DMS153 (cell line): ENCODE measurements around the gene CMTR1.
"Not testable (repeated sequence)": the region's sequence is repeated elsewhere in the genome, so short reads cannot be mapped to it uniquely, and the experiment has no call there.

Source experiments
- DNase-seq: peaks from one replicate; lab custom pipeline; 2025; lab: John Stamatoyannopoulos, UW

The CMTR1 gene

DNA sequence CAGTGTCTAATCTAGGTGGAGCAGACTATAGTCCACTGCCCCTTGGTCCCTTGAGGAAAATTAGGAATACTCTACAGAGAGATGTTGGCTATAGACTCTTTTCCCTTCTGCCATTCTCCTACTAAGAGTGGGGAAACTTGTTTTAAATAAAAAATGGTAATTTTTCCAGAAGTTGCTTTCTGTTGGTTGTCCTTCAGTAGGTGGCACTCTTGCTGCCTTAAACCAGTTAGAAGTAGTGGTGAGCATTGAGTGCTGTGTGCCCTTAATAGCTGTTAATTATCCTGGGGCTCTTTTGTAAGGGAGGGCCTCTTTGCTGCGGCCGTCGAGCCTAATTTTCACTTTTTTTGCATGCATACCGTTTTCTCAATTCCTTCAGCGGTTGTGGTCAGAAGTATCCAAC lies 2.8 kb downstream of the CMTR1 start:
- DNase-seq = no peak

DNA sequence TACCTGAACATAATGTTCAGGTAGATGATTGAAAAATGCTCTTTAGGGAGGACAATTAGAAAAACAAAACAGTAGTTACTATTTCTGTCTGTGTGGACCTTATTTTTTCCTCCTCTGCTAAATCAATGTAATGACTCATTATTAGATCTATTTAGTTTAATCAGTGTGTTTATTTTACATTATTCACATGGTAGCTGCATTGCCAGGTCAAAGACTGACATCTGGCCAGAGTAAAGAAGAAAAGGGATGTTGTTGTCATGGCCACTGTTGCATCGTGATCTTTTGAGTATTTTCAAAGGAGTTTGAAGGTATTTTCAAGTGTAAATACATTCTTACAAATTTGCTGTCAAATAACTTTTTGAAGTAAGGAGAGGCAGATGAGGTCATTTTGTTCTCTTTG lies 5.9 kb downstream of the CMTR1 start:
- no peak for DNase-seq

- DNase-seq = no peak
Observed at GRCh38 chr6:37441651-37442050, 8.6 kb downstream of the CMTR1 start.

- no peak for DNase-seq
Observed at GRCh38 chr6:37442416-37443215, 9.6 kb downstream of the CMTR1 start.

- DNase-seq = not testable (repeated sequence)
Observed at GRCh38 chr6:37443216-37443542, 10.2 kb downstream of the CMTR1 start.

DNA sequence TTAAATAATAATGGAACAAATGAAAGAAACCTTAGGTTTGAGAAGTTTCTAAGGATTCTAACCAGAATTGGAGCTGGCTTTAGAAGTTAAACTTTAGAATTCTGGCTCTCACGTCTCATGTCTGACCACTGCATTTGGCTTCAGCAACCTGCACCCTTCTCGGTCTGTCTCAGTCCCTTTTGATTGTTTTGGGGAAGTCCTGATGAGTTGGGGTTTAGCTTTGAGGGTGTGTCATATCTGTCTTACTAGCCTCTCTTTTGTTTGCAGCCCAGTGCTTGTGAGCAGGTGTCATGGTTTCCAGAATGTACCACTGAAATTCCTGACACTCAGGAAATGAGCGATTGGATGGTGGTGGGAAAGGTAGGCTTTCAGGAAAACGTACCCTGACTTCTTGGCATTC lies 17.0 kb downstream of the CMTR1 start:
- no peak for DNase-seq

DNA sequence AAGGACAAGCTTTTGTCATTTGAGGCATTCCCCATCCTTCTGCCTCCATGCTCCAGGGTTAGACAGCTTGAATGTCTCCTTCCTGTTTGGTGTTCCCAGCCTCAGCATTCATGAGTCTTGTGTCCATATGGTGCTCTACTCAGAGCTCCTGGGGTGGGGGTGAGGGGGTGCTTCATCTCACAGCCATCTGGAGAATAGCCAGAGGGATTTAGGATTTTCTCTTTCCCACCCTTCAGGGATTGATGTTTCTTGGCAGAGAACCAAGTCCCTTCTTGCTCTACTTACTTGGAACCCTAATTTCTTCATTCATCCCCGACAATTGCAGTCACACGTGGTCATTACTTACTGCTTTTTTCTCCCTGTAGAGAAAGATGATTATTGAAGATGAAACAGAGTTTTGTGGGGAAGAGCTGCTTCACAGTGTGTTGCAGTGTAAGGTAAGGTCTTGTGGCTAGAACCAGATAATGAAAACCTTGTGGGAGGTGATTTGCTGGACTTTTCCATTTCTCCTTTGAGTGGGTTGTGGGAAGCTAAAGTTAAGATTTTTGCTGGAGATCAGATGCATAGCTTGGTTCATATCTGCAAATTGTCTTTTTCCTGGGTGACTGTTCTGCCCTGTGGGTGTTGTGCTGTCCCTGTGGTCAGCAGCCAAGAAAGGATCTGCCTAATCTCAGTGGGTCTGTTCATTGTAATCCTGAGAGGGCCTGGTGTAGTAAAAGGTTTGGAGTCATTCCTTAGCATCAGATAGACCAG lies 18.6 kb downstream of the CMTR1 start:
- no peak for DNase-seq

GRCh38 chr6:37452522-37452921 lies 19.5 kb downstream of the CMTR1 start:
- DNase-seq = no peak

DNA sequence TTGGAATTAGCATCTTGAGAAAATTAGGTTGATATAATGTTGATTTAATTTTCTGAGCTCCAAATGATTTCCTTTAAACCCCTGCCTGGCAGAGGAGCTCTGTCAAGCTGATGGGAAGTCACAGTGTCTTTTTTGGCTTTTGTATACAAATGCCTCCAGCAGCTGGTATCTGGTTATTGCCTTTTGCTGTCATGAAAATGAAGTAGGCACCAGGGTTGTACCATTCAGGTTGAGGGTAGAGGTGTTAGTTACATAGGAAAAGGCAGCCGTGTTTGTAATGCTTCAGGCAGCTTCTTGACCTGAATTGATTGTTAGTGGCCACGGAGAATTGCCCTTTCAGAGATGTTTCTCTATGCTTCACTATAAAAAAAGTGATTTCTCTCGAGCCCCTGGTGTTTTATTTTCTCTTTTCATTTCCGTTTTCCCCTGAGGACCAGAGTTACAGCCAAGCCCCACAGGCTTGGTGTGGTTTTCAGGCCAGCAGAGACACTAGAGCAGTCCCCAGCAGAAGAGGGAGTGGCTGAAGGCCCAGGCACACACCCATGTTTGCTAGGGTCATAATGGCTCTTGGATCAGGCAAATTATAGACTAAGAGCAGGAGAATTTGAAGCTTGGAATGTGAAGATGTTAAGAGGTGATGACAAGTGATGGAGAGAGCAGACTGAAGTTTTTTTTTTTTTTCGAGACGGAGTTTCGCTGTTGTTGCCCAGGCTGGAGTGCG lies 21.6 kb downstream of the CMTR1 start:
- DNase-seq = no peak

GRCh38 chr6:37456126-37456525 lies 23.1 kb downstream of the CMTR1 start:
- no peak for DNase-seq

- DNase-seq = no peak
Observed at GRCh38 chr6:37456816-37457560, 24.0 kb downstream of the CMTR1 start.

DNA sequence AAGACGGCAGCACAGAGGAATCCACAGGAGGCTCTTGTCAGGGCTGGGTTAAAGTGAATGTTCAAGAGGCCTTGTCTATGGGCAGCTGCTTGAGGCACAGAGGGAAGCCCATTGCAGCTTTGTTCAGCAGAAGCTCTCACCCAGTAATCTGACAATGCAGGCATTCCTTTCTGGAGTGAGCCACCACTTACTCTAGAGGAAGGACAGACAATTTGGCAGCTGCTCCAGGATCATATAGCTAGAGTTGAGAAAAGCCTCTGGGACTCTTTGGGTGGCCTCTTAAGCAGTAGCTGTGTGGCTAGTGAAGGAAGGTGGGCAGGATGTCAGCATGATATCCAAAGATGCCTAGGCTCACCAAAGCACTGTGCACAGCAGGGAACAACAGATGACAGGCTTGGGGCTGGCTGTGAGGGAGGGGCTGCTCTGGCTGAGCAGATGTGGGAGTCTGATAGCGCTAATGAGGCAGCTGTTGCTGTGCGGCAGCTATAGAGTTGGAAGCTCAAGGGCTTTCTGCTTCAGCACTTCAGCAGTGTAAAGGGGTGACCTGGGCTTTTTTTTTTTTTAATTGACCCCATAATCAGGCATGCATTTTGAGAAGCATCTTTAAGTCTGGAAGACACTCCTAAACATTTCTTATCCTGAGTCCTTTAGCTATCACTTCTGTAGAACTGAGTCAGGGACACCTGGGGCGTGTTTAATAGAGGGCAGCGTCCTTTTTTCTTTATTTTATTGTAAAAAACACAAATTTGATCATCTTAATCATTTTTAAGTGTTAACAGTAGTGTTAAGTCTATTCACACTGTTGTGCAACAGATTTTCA lies 27.2 kb downstream of the CMTR1 start:
- DNase-seq = no peak

DNA sequence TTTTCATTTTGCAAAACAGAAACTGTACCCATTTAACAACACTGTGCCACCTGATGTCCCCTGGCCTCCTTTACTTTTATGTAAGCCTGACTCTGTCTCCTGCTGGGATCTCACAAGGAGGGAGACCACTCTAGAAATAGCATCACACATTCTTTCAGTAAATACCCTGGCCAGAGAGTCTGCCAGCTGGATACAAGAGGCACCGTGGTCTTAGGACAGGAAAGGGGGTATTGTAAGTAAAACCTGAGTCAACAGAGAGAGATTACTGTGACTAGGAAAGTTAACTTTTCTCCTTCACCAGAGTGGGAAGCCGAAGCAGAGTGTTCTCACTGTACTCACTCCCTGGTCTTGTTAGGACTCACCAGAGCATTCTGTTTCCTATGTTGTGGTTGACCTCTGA lies 27.8 kb downstream of the CMTR1 start:
- no peak for DNase-seq

- DNase-seq = no peak
Observed at GRCh38 chr6:37463110-37463509, 30.1 kb downstream of the CMTR1 start.

DNA sequence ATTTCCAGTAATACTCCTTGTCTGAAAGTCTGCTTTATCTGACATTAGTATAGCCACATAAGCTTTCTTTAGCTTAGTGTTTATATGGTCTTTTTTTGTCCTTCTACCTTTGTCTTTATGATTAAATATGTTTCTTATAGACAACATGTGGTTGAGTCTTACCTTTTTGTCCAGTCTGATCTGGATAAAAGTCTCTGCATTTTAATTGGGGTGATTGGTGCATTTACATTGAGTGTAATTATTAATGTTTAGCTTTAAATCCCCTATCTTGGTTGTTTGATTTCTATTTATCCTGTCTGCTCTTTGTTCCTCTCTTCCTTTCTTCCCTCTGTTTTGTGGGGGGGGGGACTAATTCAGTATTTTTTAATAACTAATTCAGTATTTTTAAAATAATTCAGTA lies 34.7 kb downstream of the CMTR1 start:
- no peak for DNase-seq

GRCh38 chr6:37473364-37474095 lies 40.5 kb downstream of the CMTR1 start:
- DNase-seq = no peak

GRCh38 chr6:37474316-37474715 lies 41.3 kb downstream of the CMTR1 start:
- DNase-seq = no peak

DNA sequence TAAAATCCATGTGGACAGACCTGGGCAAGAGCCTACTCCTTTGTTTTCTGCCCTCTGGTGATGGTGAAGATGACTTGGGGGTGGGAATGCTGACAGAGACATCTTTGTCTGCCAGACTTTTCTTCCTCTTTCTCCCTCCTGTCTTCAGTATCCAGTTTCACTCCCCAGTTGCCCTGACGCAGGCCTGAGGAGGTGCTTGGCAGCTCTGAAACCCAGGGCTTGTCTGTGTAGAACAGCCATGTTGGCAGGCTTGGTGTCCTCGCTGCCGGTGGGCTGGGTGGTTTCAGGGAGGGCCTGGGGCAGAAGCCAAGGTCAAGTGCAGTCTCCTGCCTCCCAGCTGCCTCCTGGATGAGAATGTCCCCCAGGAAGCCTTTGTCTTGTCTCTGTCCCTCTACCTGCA lies 44.2 kb downstream of the CMTR1 start:
- no peak for DNase-seq

- no peak for DNase-seq
Observed at GRCh38 chr6:37477656-37478435, 44.8 kb downstream of the CMTR1 start.

DNA sequence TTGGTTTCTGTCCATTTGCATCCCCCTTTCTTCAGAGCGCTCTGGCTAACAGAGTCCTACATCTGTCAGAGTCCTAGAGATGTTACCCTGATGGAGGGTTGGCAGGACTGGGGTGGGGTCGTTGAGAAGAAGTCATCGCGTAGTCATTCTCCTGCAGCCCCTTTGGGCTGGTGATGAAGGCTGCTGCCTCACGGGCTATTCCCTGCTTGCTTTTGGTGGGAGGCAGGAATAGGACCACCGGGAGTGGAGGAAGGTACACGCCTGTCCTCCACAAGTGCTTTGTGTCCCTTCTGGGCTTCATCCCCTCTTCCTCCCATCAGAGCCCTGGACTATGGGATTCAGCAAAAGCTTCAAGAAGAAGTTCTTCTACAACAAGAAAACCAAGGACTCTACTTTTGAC lies 45.8 kb downstream of the CMTR1 start:
- no peak for DNase-seq
